RWPE1 (cell line): ENCODE data around the gene MYL7.

Experiments used
- CTCF ChIA-PET: fragments of 350-600 bp; sonication (Branson Sonifier 250); formaldehyde crosslinking; extraction: SDS; loops from one replicate; lab custom pipeline; 2021; lab: Yijun Ruan, JAX
- POLR2A ChIA-PET: fragments of 400-600 bp; formaldehyde crosslinking; extraction: SDS; loops from one replicate; lab custom pipeline; 2020; ENCODE audit warnings: antibody characterized with exemption; ENCODE audit not compliant: low non-redundant PET; lab: Yijun Ruan, JAX
- DNase-seq: peaks from one replicate; pipeline ENCODE4 v3.0.0; 2012; ENCODE audit warnings: low spot score
- H3K27ac ChIP-seq: fragments of 450-650 bp; 2 replicates; pipeline ENCODE4 v1.5.1; 2017
- CTCF ChIP-seq: fragments of 450-650 bp; conservative IDR thresholded peaks from 2 replicates; pipeline ENCODE4 v1.5.1; 2017; ENCODE audit warnings: low read depth, mild to moderate bottlenecking

MYL7 gene

DNA sequence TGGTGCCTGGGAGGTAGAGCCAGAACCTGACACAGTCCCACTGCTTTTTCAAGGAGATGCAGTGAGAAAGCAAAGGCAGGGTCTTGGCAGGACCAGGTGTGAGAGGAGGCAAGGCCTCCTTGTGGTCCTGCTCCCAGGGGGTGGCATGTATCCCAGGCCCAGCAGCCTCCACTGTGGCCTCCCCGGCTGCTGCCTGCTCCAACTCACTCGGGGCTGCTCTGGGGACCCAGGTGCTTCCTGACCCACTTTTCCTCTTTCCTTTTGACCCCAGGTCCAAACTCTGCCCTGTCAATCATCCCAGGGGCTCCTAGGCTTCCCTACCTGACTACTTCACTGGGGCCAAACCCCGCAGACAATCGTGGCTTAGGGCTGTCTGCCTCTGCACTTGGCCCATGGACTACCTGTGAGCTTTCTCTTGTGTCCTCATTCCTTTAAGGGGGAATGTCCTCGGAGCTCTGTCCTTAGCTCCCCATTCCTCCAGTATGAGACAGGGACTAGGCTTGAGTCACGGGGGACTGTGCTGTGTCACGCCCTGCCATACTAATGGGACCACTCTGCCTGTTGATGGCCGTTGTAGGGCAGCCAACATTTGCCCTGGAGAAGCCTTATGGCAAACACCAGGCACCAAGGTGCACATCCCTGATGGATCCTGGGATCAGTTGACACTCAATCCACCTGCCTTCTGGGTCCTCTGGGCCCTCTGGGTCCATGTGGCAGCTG is 38.1 kb downstream of the MYL7 start:
- peak overlapping the region; percentile 59 for H3K27ac ChIP-seq
- no peak for DNase-seq
- CTCF ChIA-PET: interaction anchor here (0.7 kb wide), 1 partner anchor 21 kb away, joined by 4 read pairs; no protein-coding TSS in a partner anchor
- TF ChIP-seq CTCF: no peak
- POLR2A ChIA-PET: no interaction called here

GRCh38 chr7:44101966-44102845 is 38.9 kb downstream of the MYL7 start:
- H3K27ac ChIP-seq: peak overlapping the region; percentile 59
- ChIA-PET POLR2A (no interaction called here), CTCF (no interaction called here)
- TF ChIP-seq CTCF: no peak
- peak; percentile 55 for DNase-seq

GRCh38 chr7:44101303-44101965 is 39.7 kb downstream of the MYL7 start:
- CTCF ChIA-PET: no interaction called here
- POLR2A ChIA-PET: no interaction called here

GRCh38 chr7:44100458-44101302 is 40.5 kb downstream of the MYL7 start:
- POLR2A ChIA-PET: no interaction called here
- DNase-seq: no peak
- CTCF ChIA-PET: no interaction called here
- peak overlapping the region; percentile 51 for H3K27ac ChIP-seq
- TF ChIP-seq CTCF: no peak

More at GRCh38 chr7:44101303-44101965, 39.7 kb downstream of the MYL7 start:
- TF ChIP-seq CTCF: no peak
- no peak for DNase-seq
- peak overlapping the region; percentile 59 for H3K27ac ChIP-seq

DNA sequence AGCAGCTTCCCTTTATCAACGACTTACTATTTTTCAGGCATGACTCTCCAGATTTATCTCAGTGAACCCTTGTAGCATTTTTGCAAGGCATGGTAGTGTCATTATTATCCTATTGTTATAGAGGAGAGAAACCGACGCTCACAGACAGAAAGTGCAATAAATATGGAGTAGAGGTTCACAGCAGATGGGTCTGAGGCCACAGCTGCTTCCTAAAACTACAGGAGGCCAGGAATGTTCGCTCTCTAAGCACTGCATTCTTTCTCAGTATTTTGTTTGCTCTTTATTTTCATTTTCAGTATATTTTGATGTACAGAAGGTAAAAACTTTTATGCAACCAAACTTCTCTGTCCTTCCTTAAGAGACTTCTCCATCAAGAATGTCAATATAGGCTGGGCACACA is 41.5 kb downstream of the MYL7 start:
- TF ChIP-seq CTCF: no peak
- POLR2A ChIA-PET: no interaction called here
- DNase-seq: no peak
- CTCF ChIA-PET: interaction anchor here (0.6 to 0.7 kb wide), 2 partner anchors 10 to 23 kb away, joined by 3 to 4 read pairs; no protein-coding TSS in a partner anchor
- no peak overlapping the region for H3K27ac ChIP-seq
